Dermis microvascular lymphatic vessel endothelial cell (primary cell): ENCODE results near the gene MATR3. TPM values are rescaled to one million over a fixed set of nuclear protein-coding genes. Genes with fewer than 3 reads are reported as not detected.
"Not testable (repeated sequence)": the region's sequence is repeated elsewhere in the genome, so short reads cannot be mapped to it uniquely, and the experiment has no call there.

ENCODE experiments used
- DNase-seq, 2 donors: peaks; one replicate each; pipeline versions ENCODE4 v3.0.0 to v3.0.0-alpha.2; 2010; ENCODE audit warnings: low read depth in 2 of 2
- total RNA-seq: library from RNA; depleted of rRNA; stranded (reverse); fragments of >200 nt; gene quantifications from 2 replicates; pipeline ENCODE4 v1.2.1, GENCODE V29; 2014

MATR3 gene
- total RNA-seq, 1 donor from 2014 or later, result 152 TPM

- DNase-seq, result no peak
These were observed 2.7 kb downstream of the MATR3 start for GRCh38 chr5:139296198-139296597.

- DNase-seq, result no peak
These were observed 3.4 kb downstream of the MATR3 start for GRCh38 chr5:139296862-139297326.

GRCh38 chr5:139297439-139298133 is 4.0 kb downstream of the MATR3 start:
- no peak for DNase-seq

- no peak for DNase-seq
These were observed 4.7 kb downstream of the MATR3 start for GRCh38 chr5:139298242-139298641.

- no peak for DNase-seq
These were observed 5.9 kb downstream of the MATR3 start for GRCh38 chr5:139299486-139299885.

GRCh38 chr5:139301808-139302499 is 8.4 kb downstream of the MATR3 start:
- DNase-seq, result no peak

GRCh38 chr5:139304391-139305324 is 11.1 kb downstream of the MATR3 start:
- DNase-seq, result no peak

- DNase-seq, result no peak
These were observed 12.7 kb downstream of the MATR3 start for GRCh38 chr5:139306197-139306596.

GRCh38 chr5:139306628-139307379 is 13.3 kb downstream of the MATR3 start:
- DNase-seq, result no peak

- no peak for DNase-seq
These were observed 15.3 kb downstream of the MATR3 start for GRCh38 chr5:139308797-139309196.

GRCh38 chr5:139310715-139311186 is 17.2 kb downstream of the MATR3 start:
- DNase-seq, result not testable (repeated sequence)

- no peak for DNase-seq
These were observed 18.5 kb downstream of the MATR3 start for GRCh38 chr5:139312075-139312474.

- DNase-seq, result no peak
These were observed 20.7 kb downstream of the MATR3 start for GRCh38 chr5:139314276-139314675.

GRCh38 chr5:139315056-139315615 is 21.6 kb downstream of the MATR3 start:
- DNase-seq, result no peak

- no peak for DNase-seq
These were observed 42.3 kb downstream of the MATR3 start for GRCh38 chr5:139335811-139336210.

- no peak for DNase-seq
These were observed 46.5 kb downstream of the MATR3 start for GRCh38 chr5:139340051-139340450.

GRCh38 chr5:139341187-139341688 is 47.7 kb downstream of the MATR3 start:
- peak in 1 of 2 donors; percentile 18 for DNase-seq

GRCh38 chr5:139341689-139342422 is 48.3 kb downstream of the MATR3 start, which contains the start of gene PAIP2:
TSS of gene PAIP2 (plus strand) at chr5:139341854. CDS start at chr5:139363785, 21,931 bp downstream.
- peak; percentile 95 to 99 for DNase-seq

GRCh38 chr5:139342423-139342723 is 48.8 kb downstream of the MATR3 start:
- no peak for DNase-seq

- no peak for DNase-seq
These were observed 49.9 kb downstream of the MATR3 start for GRCh38 chr5:139343476-139343875.
